Karpas-422 (cell line): ENCODE data around the gene ATP2A1. TPM values are rescaled to one million over a fixed set of nuclear protein-coding genes. Genes with fewer than 3 reads are reported as not detected.

ENCODE experiments used
- DNase-seq: peaks from one replicate; pipeline ENCODE4 v3.0.0-alpha.2; 2015
- H2AFZ ChIP-seq: fragments of 200-600 bp; sonication (generic); 2 replicates; pipeline ENCODE4 v1.6.1; 2014; ENCODE audit warnings: antibody characterized with exemption, low read length, mixed read lengths
- H3K27ac ChIP-seq: fragments of 200-600 bp; sonication (generic); 2 replicates; pipeline ENCODE4 v1.5.1; 2014; ENCODE audit warnings: mild to moderate bottlenecking, low read length, moderate library complexity
- H3K27me3 ChIP-seq: fragments of 200-600 bp; sonication (generic); 2 replicates; pipeline ENCODE4 v1.6.1; 2014; ENCODE audit warnings: low read length, mixed read lengths
- H3K36me3 ChIP-seq: fragments of 200-600 bp; sonication (generic); 2 replicates; pipeline ENCODE4 v1.6.1; 2014; ENCODE audit warnings: low read length, mixed read lengths; ENCODE audit not compliant: insufficient read depth
- H3K4me1 ChIP-seq: fragments of 200-600 bp; sonication (generic); 2 replicates; pipeline ENCODE4 v1.6.1; 2014; ENCODE audit warnings: mild to moderate bottlenecking, low read length, mixed read lengths
- H3K4me2 ChIP-seq: fragments of 200-600 bp; sonication (generic); 2 replicates; pipeline ENCODE4 v1.6.1; 2014; ENCODE audit warnings: low read length, low read depth, mild to moderate bottlenecking; ENCODE audit not compliant: poor library complexity, severe bottlenecking
- H3K4me3 ChIP-seq: fragments of 200-600 bp; sonication (generic); 2 replicates; pipeline ENCODE4 v1.5.1; 2014; ENCODE audit warnings: mild to moderate bottlenecking, antibody characterized with exemption, low read length, mixed read lengths
- H3K79me2 ChIP-seq: fragments of 200-600 bp; sonication (generic); 2 replicates; pipeline ENCODE4 v1.6.1; 2014; ENCODE audit warnings: mild to moderate bottlenecking, low read length, mixed read lengths
- H3K9ac ChIP-seq: fragments of 200-600 bp; sonication (generic); 2 replicates; pipeline ENCODE4 v1.6.0; 2014; ENCODE audit warnings: low read length
- H3K9me2 ChIP-seq: fragments of 200-600 bp; sonication (generic), shearing (Covaris generic); replicated peaks from 2 replicates; pipeline ENCODE4 v1.6.0; 2014; ENCODE audit warnings: mild to moderate bottlenecking, low read length, moderate library complexity; ENCODE audit not compliant: insufficient read depth
- H3K9me3 ChIP-seq: fragments of 300-700, 200-600 bp; sonication (generic); 2 replicates; pipeline ENCODE4 v1.6.1; 2014; ENCODE audit warnings: low read length, mixed read lengths
- H4K20me1 ChIP-seq: fragments of 200-600 bp; sonication (generic); 2 replicates; pipeline ENCODE4 v1.6.1; 2014; ENCODE audit warnings: mild to moderate bottlenecking, antibody characterized with exemption, low read length, low read depth; ENCODE audit not compliant: insufficient read depth
- total RNA-seq: library from RNA; depleted of rRNA; stranded (reverse); fragments of >200 nt; shearing (Covaris generic); gene quantifications from 2 replicates; pipeline ENCODE4 v1.2.3, GENCODE V29; 2014; ENCODE audit warnings: low replicate concordance

Gene ATP2A1
- total RNA-seq, 1 experiment from 2014 or later: 0.75 TPM

GRCh38 chr16:28837672-28838557 lies 40.4 kb upstream of the ATP2A1 start:
- Histone ChIP-seq H3K27me3 (no peaks in the 10 kb centered on the region), H4K20me1 (peaks cover 8% of the 10 kb centered on the region), H2AFZ (no peak overlapping the region), H3K4me1 (peaks cover 11% of the 10 kb centered on the region), H3K4me3 (no peak overlapping the region), H3K36me3 (peaks cover 37% of the 10 kb centered on the region), H3K4me2 (no peak overlapping the region), H3K9me3 (no peaks in the 10 kb centered on the region), H3K9ac (no peak overlapping the region), H3K9me2 (no peaks in the 10 kb centered on the region), H3K79me2 (no peaks in the 10 kb centered on the region), H3K27ac (no peak overlapping the region)
- DNase-seq: no peak

GRCh38 chr16:28838558-28838918 lies 39.8 kb upstream of the ATP2A1 start:
- Histone ChIP-seq H3K36me3 (peaks cover 37% of the 10 kb centered on the region), H4K20me1 (peaks cover 5% of the 10 kb centered on the region; the same call in 1 of the 2 replicates), H3K9ac (no peak overlapping the region), H3K4me3 (no peak overlapping the region), H3K27ac (no peak overlapping the region), H2AFZ (no peak overlapping the region), H3K4me1 (peaks cover 11% of the 10 kb centered on the region), H3K9me3 (no peaks in the 10 kb centered on the region), H3K9me2 (no peaks in the 10 kb centered on the region), H3K4me2 (no peak overlapping the region), H3K79me2 (no peaks in the 10 kb centered on the region), H3K27me3 (no peaks in the 10 kb centered on the region)
- no peak for DNase-seq

GRCh38 chr16:28839004-28839639 lies 39.2 kb upstream of the ATP2A1 start:
- H3K36me3 ChIP-seq: peaks cover 36% of the 10 kb centered on the region
- no peak overlapping the region for H3K4me3 ChIP-seq
- no peaks in the 10 kb centered on the region for H3K9me2 ChIP-seq
- no peak overlapping the region for H3K4me2 ChIP-seq
- no peak overlapping the region for H2AFZ ChIP-seq
- peaks cover 11% of the 10 kb centered on the region for H3K4me1 ChIP-seq
- H3K9me3 ChIP-seq: no peaks in the 10 kb centered on the region
- H3K27ac ChIP-seq: no peak overlapping the region
- DNase-seq: no peak
- H3K79me2 ChIP-seq: peaks cover 1% of the 10 kb centered on the region
- no peak overlapping the region for H3K9ac ChIP-seq
- H3K27me3 ChIP-seq: no peaks in the 10 kb centered on the region
- peaks cover 7% of the 10 kb centered on the region; the same call in 1 of the 2 replicates for H4K20me1 ChIP-seq

GRCh38 chr16:28839899-28840298 lies 38.4 kb upstream of the ATP2A1 start:
- no peaks in the 10 kb centered on the region for H3K9me3 ChIP-seq
- H3K9ac ChIP-seq: no peak overlapping the region
- no peaks in the 10 kb centered on the region for H3K9me2 ChIP-seq
- H2AFZ ChIP-seq: no peak overlapping the region
- H3K4me2 ChIP-seq: no peak overlapping the region
- no peak overlapping the region for H3K27ac ChIP-seq
- no peaks in the 10 kb centered on the region for H3K27me3 ChIP-seq
- no peak overlapping the region for H3K4me3 ChIP-seq
- peaks cover 15% of the 10 kb centered on the region for H4K20me1 ChIP-seq
- H3K79me2 ChIP-seq: peaks cover 9% of the 10 kb centered on the region
- peak; percentile 75 for DNase-seq
- H3K4me1 ChIP-seq: peaks cover 16% of the 10 kb centered on the region
- peaks cover 38% of the 10 kb centered on the region for H3K36me3 ChIP-seq

GRCh38 chr16:28842696-28843095 lies 35.6 kb upstream of the ATP2A1 start:
- peaks cover 32% of the 10 kb centered on the region for H3K79me2 ChIP-seq
- DNase-seq: no peak
- H4K20me1 ChIP-seq: peaks cover 18% of the 10 kb centered on the region
- H3K4me2 ChIP-seq: no peak overlapping the region
- H3K27me3 ChIP-seq: no peaks in the 10 kb centered on the region
- no peak overlapping the region for H3K27ac ChIP-seq
- peaks cover 26% of the 10 kb centered on the region for H3K4me1 ChIP-seq
- no peaks in the 10 kb centered on the region for H3K9me3 ChIP-seq
- H3K9ac ChIP-seq: no peak overlapping the region
- H3K9me2 ChIP-seq: no peaks in the 10 kb centered on the region
- H2AFZ ChIP-seq: no peak overlapping the region
- H3K4me3 ChIP-seq: no peak overlapping the region
- peaks cover 34% of the 10 kb centered on the region for H3K36me3 ChIP-seq

- peaks cover 35% of the 10 kb centered on the region for H3K79me2 ChIP-seq
- H3K27me3 ChIP-seq: no peaks in the 10 kb centered on the region
- H3K36me3 ChIP-seq: peaks cover 28% of the 10 kb centered on the region
- peaks cover 18% of the 10 kb centered on the region for H4K20me1 ChIP-seq
- H3K4me3 ChIP-seq: no peak overlapping the region
- no peaks in the 10 kb centered on the region for H3K9me2 ChIP-seq
- H3K27ac ChIP-seq: no peak overlapping the region
- no peaks in the 10 kb centered on the region for H3K9me3 ChIP-seq
- H2AFZ ChIP-seq: no peak overlapping the region
- H3K9ac ChIP-seq: no peak overlapping the region
- peaks cover 26% of the 10 kb centered on the region for H3K4me1 ChIP-seq
- DNase-seq: no peak
- H3K4me2 ChIP-seq: no peak overlapping the region
Measured at GRCh38 chr16:28843766-28844165, 34.5 kb upstream of the ATP2A1 start.

GRCh38 chr16:28844226-28844885 lies 33.9 kb upstream of the ATP2A1 start:
- no peak overlapping the region for H3K27ac ChIP-seq
- peaks cover 23% of the 10 kb centered on the region for H3K4me1 ChIP-seq
- peak overlapping the region; percentile 79 for H3K4me2 ChIP-seq
- peaks cover 35% of the 10 kb centered on the region for H3K79me2 ChIP-seq
- H3K9ac ChIP-seq: peak overlapping the region; percentile 89
- no peaks in the 10 kb centered on the region for H3K9me3 ChIP-seq
- peak overlapping the region; percentile 74 for H3K4me3 ChIP-seq
- H4K20me1 ChIP-seq: peaks cover 14% of the 10 kb centered on the region
- no peak overlapping the region for H2AFZ ChIP-seq
- DNase-seq: no peak
- H3K27me3 ChIP-seq: no peaks in the 10 kb centered on the region
- no peaks in the 10 kb centered on the region for H3K9me2 ChIP-seq
- H3K36me3 ChIP-seq: peaks cover 25% of the 10 kb centered on the region

- peaks cover 15% of the 10 kb centered on the region for H3K4me1 ChIP-seq
- H3K27me3 ChIP-seq: no peaks in the 10 kb centered on the region
- H3K4me2 ChIP-seq: peak overlapping the region; percentile 79
- peaks cover 35% of the 10 kb centered on the region for H3K79me2 ChIP-seq
- peak overlapping the region; percentile 74 for H3K4me3 ChIP-seq
- H3K27ac ChIP-seq: peak overlapping the region; percentile 46
- no peak overlapping the region for H2AFZ ChIP-seq
- H4K20me1 ChIP-seq: peaks cover 14% of the 10 kb centered on the region
- H3K9me3 ChIP-seq: no peaks in the 10 kb centered on the region
- H3K9me2 ChIP-seq: no peaks in the 10 kb centered on the region
- peak overlapping the region; percentile 89 for H3K9ac ChIP-seq
- H3K36me3 ChIP-seq: peaks cover 25% of the 10 kb centered on the region
- peak; percentile 93 for DNase-seq
Measured at GRCh38 chr16:28845293-28845692, 33.0 kb upstream of the ATP2A1 start.
